Osteoblast (primary cell): ENCODE data around the gene DGKQ. TPM values are rescaled to one million over a fixed set of nuclear protein-coding genes. Genes with fewer than 3 reads are reported as not detected.
"Not testable (repeated sequence)": the region's sequence is repeated elsewhere in the genome, so short reads cannot be mapped to it uniquely, and the experiment has no call there.

Experiments
- DNase-seq: peaks from one replicate; pipeline ENCODE4 v3.0.0; 2011; ENCODE audit warnings: low spot score, mixed read lengths; ENCODE audit not compliant: insufficient read length; ENCODE audit errors: missing footprints
- H2AFZ ChIP-seq: 2 replicates; pipeline ENCODE4 v1.6.0; 2011; ENCODE audit warnings: mild to moderate bottlenecking, low read length
- H3K27ac ChIP-seq: 2 replicates; pipeline ENCODE4 v1.5.1; 2011; ENCODE audit warnings: mild to moderate bottlenecking, low read depth, low read length, moderate library complexity
- H3K27me3 ChIP-seq: 2 replicates; pipeline ENCODE4 v1.6.0; 2012; ENCODE audit warnings: mild to moderate bottlenecking, control low read depth, inconsistent platforms, low read length, moderate library complexity; ENCODE audit not compliant: insufficient read depth
- H3K36me3 ChIP-seq: 2 replicates; pipeline ENCODE4 v1.5.1; 2011; ENCODE audit warnings: mild to moderate bottlenecking, low read length, control low read depth, moderate library complexity; ENCODE audit not compliant: insufficient read depth
- H3K4me1 ChIP-seq: 2 replicates; pipeline ENCODE4 v1.5.1; 2011; ENCODE audit warnings: mild to moderate bottlenecking, low read length, control low read depth, moderate library complexity; ENCODE audit not compliant: insufficient read depth
- H3K4me2 ChIP-seq: 2 replicates; pipeline ENCODE4 v1.6.0; 2011; ENCODE audit warnings: mild to moderate bottlenecking, low read length; ENCODE audit not compliant: insufficient read depth
- H3K4me3 ChIP-seq: fragments of 200-600 bp; sonication (generic); 3 replicates; pipeline ENCODE4 v1.5.1; 2012; ENCODE audit warnings: mild to moderate bottlenecking, low read length, inconsistent platforms; ENCODE audit not compliant: insufficient read depth
- H3K79me2 ChIP-seq: 2 replicates; pipeline ENCODE4 v1.6.0; 2012; ENCODE audit warnings: mild to moderate bottlenecking, low read length, control low read depth, inconsistent platforms; ENCODE audit not compliant: insufficient read depth
- H3K9me3 ChIP-seq: 2 replicates; pipeline ENCODE4 v1.5.1; 2011; ENCODE audit warnings: low read depth, low read length, control low read depth
- H4K20me1 ChIP-seq: 2 replicates; pipeline ENCODE4 v1.6.0; 2012; ENCODE audit warnings: mild to moderate bottlenecking, low read length, control low read depth; ENCODE audit not compliant: insufficient read depth
- total RNA-seq: library from RNA; depleted of rRNA; stranded (reverse); fragments of >200 nt; gene quantifications from 2 replicates; pipeline ENCODE4 v1.2.3, GENCODE V29; 2012
- TF ChIP-seq, protein P1 (sequence below): IDR thresholded peaks from 2 replicates; pipeline ENCODE4 v1.5.1; 2011; ENCODE audit warnings: mild to moderate bottlenecking, low read depth, low read length, moderate library complexity; ENCODE audit errors: extremely low read depth

DGKQ gene
- total RNA-seq, 1 donor: 15.2 TPM

DNA sequence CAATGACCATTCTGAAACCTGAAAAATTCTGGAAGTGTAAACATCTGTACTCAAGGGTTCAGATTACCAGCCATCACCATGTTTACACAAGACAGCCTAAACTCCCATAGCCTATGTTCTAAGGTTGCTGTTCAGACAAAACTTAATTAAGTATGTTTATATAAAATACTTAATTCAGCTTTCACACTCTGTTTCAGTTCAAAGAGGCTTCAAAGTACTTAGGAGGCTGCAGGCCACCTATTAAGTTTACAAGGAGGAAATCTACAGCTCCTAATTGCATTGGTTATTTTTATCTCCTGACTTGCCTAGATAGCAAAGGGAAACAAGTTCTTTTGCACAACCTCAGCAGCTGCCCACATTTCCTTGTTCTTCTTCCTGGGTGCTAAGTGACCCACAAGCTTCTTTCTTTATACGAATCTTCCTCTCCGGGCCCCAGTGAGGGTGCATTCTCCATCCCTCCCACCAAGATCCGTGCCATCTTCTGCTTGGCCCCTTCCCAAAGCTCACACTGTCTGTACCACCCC is 43.3 kb downstream of the DGKQ start:
- Histone ChIP-seq H3K4me1 (peaks cover 17% of the 10 kb centered on the region), H3K27me3 (no peaks in the 10 kb centered on the region), H3K36me3 (peaks cover 2% of the 10 kb centered on the region), H3K4me2 (peak overlapping the region; percentile 90), H2AFZ (no peak overlapping the region), H3K79me2 (peaks cover 83% of the 10 kb centered on the region), H4K20me1 (peaks cover 46% of the 10 kb centered on the region), H3K4me3 (peak overlapping the region; percentile 93), H3K27ac (peak overlapping the region; percentile 90), H3K9me3 (no peaks in the 10 kb centered on the region)
- TF ChIP-seq, protein P1, sequence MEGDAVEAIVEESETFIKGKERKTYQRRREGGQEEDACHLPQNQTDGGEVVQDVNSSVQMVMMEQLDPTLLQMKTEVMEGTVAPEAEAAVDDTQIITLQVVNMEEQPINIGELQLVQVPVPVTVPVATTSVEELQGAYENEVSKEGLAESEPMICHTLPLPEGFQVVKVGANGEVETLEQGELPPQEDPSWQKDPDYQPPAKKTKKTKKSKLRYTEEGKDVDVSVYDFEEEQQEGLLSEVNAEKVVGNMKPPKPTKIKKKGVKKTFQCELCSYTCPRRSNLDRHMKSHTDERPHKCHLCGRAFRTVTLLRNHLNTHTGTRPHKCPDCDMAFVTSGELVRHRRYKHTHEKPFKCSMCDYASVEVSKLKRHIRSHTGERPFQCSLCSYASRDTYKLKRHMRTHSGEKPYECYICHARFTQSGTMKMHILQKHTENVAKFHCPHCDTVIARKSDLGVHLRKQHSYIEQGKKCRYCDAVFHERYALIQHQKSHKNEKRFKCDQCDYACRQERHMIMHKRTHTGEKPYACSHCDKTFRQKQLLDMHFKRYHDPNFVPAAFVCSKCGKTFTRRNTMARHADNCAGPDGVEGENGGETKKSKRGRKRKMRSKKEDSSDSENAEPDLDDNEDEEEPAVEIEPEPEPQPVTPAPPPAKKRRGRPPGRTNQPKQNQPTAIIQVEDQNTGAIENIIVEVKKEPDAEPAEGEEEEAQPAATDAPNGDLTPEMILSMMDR: no peak
- peak; percentile 81 for DNase-seq

DNA sequence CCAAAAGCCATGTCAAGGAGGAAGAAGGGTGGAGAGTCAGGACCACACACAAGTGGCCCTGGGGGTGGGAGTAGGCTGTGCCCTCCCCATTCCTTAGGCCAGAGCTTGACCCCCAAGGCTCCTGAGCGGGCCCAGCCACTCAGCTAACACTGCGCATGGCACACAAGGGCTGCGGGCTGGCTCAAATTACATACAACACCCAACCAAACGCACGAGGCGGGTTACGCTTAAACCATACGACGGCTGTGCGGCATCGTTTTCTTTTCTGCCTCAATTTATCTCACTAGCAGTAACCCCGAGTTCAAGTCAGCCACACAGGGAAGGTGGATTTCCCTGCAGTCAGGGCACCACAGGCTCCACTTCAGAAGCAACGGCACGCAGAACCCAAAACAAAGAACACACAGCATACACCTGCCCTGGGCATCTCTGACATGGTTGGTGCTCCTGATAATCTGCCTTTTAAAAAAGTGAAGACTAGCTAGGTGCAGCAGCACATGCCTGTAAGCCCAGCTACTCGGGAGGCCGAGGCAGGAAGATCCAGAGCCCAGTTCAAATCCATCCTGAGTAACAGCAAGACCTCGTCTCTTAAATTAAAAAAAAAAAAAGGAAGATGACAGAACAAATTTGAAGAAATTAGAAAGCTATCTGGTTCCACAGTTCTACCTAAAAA is 44.1 kb downstream of the DGKQ start:
- DNase-seq: peak; percentile 25
- Histone ChIP-seq H3K79me2 (peaks cover 86% of the 10 kb centered on the region), H3K4me1 (peaks cover 17% of the 10 kb centered on the region), H4K20me1 (peaks cover 52% of the 10 kb centered on the region), H3K36me3 (peaks cover 2% of the 10 kb centered on the region), H3K4me2 (no peak overlapping the region), H3K27me3 (no peaks in the 10 kb centered on the region), H3K27ac (peak overlapping the region; percentile 1), H3K9me3 (no peaks in the 10 kb centered on the region), H3K4me3 (no peak overlapping the region), H2AFZ (no peak overlapping the region)
- TF ChIP-seq, protein P1: no peak

DNA sequence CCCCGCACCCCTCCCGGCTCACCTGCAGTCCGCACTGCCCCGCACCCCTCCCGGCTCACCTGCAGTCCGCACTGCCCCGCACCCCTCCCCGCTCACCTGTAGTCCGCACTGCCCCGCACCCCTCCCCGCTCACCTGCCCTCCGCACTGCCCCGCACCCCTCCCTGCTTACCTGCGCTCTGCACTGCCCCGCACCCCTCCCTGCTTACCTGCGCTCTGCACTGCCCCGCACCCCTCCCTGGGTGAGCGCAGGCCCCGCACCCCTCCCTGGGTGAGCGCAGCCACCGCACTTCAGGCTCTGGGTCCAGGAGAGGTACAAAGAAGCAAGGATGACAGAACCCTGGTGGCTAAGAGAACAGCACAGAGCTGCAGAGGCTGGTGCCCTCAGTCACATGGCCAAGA is 45.8 kb downstream of the DGKQ start:
- peaks cover 67% of the 10 kb centered on the region for H4K20me1 ChIP-seq

DNA sequence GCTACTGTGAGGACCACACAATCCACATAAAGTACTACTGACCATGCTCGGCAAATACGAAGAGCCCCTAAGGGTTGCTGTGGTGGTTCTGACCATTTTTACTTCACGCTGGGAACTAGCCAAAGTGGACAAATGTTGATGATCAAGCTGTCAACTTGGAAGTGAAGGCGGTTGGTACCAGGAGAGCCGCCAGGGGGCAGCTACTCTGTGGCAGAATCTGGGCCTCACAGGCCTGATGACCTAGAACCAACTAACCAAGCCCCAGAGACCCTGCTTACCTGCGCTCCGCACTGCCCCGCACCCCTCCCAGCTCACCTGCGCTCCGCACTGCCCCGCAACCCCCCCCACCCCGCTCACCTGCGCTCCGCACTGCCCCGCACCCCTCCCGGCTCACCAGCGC is 46.8 kb downstream of the DGKQ start:
- Histone ChIP-seq H4K20me1 (peaks cover 76% of the 10 kb centered on the region), H3K36me3 (peaks cover 9% of the 10 kb centered on the region), H3K27me3 (no peaks in the 10 kb centered on the region), H3K27ac (no peak overlapping the region), H3K79me2 (peaks cover 91% of the 10 kb centered on the region), H3K9me3 (no peaks in the 10 kb centered on the region), H3K4me3 (no peak overlapping the region), H2AFZ (no peak overlapping the region), H3K4me1 (peaks cover 13% of the 10 kb centered on the region), H3K4me2 (no peak overlapping the region)
- TF ChIP-seq, protein P1: peak; percentile 44
- DNase-seq: peak; percentile 86

More for the DNA sequence above, 45.8 kb downstream of the DGKQ start:
- Histone ChIP-seq H3K4me1 (peaks cover 13% of the 10 kb centered on the region), H3K79me2 (peaks cover 89% of the 10 kb centered on the region)
- H3K4me2 ChIP-seq, H3K4me3 ChIP-seq, H2AFZ ChIP-seq, H3K27ac ChIP-seq, H3K27me3 ChIP-seq, H3K9me3 ChIP-seq, DNase-seq, H3K36me3 ChIP-seq: not testable (repeated sequence)
